ENCODE results near the gene PDE4D. TPM values are rescaled to one million over a fixed set of nuclear protein-coding genes. Genes with fewer than 3 reads are reported as not detected.

PDE4D gene
- total RNA-seq, 1 experiment from 2014 or later = 2.4 TPM

GRCh38 chr5:59923465-59923864 is 29.9 kb upstream of the PDE4D start:
- H3K27ac ChIP-seq (ENCODE audit: low read length) = no peak overlapping the region
- ChIA-PET CTCF (no interaction called here), POLR2A (no interaction called here)
- intact Hi-C loops (cut with micrococcal nuclease; ENCODE audit: unreplicated experiment) = loop anchor here (10.0 kb wide), 1 partner anchor 109 kb away; no protein-coding TSS in a partner anchor
- no peaks in the 10 kb centered on the region for H3K36me3 ChIP-seq (ENCODE audit: control insufficient read depth, insufficient read depth, low read length)
- DNase-seq (ENCODE audit: low read depth, low spot score) = no peak
- no peak for ATAC-seq
- no peaks in the 10 kb centered on the region for H3K4me1 ChIP-seq (ENCODE audit: control insufficient read depth, insufficient read depth, low read length)
- in situ Hi-C loops (cut with HindIII; ENCODE audit: low pct_unique_long_range_greater_than_20kb, low sequenced_read_pairs) = no loop called here
- no peak overlapping the region for H3K4me3 ChIP-seq (ENCODE audit: low read depth in 2 of 2, low read length in 2 of 2)
- H3K9me3 ChIP-seq (ENCODE audit: control insufficient read depth, insufficient read depth, low read depth, low read length) = no peaks in the 10 kb centered on the region
- BruUV-seq (replicated peaks) = no TSS peak
- H3K27me3 ChIP-seq (ENCODE audit: control insufficient read depth, insufficient read depth, low read length) = no peaks in the 10 kb centered on the region
- TF ChIP-seq CTCF (IDR thresholded peaks at IDR 0.05) (0 out of 2 replicates have a peak, but pooled peaks have one; percentile 9), SIN3A (IDR thresholded peaks at IDR 0.05; ENCODE audit: borderline replicate concordance, insufficient read depth, low read depth, low read length) (no peak), POLR2AphosphoS5 (IDR thresholded peaks at IDR 0.05; ENCODE audit: low read depth, low read length) (no peak), REST (IDR thresholded peaks at IDR 0.05; ENCODE audit: insufficient read depth in 1 of 2, low read depth in 2 of 2, low read length in 1 of 2) (no peak)

GRCh38 chr5:59922220-59922619 is 28.7 kb upstream of the PDE4D start:
- no peaks in the 10 kb centered on the region for H3K36me3 ChIP-seq (ENCODE audit: control insufficient read depth, insufficient read depth, low read length)
- H3K9me3 ChIP-seq (ENCODE audit: control insufficient read depth, insufficient read depth, low read depth, low read length) = no peaks in the 10 kb centered on the region
- ChIA-PET POLR2A (no interaction called here), CTCF (no interaction called here)
- ATAC-seq (no peak), DNase-seq (ENCODE audit: low read depth, low spot score) (no peak)
- no peak for TF ChIP-seq CTCF (IDR thresholded peaks at IDR 0.05)
- no peak for TF ChIP-seq TCF7L2 (IDR thresholded peaks at IDR 0.05; ENCODE audit: low read depth, low read length)
- no peak for TF ChIP-seq SIN3A (IDR thresholded peaks at IDR 0.05; ENCODE audit: borderline replicate concordance, insufficient read depth, low read depth, low read length)
- TF ChIP-seq POLR2AphosphoS5 (IDR thresholded peaks at IDR 0.05; ENCODE audit: low read depth, low read length) = no peak
- TF ChIP-seq REST (IDR thresholded peaks at IDR 0.05; ENCODE audit: insufficient read depth in 1 of 2, low read depth in 2 of 2, low read length in 1 of 2) = no peak
- H3K4me3 ChIP-seq (ENCODE audit: low read depth in 2 of 2, low read length in 2 of 2) = no peak overlapping the region
- H3K27me3 ChIP-seq (ENCODE audit: control insufficient read depth, insufficient read depth, low read length) = no peaks in the 10 kb centered on the region
- no TSS peak for BruUV-seq (replicated peaks)
- intact Hi-C loops (cut with micrococcal nuclease; ENCODE audit: unreplicated experiment) = loop anchor here (10.0 kb wide), 1 partner anchor 107 kb away; no protein-coding TSS in a partner anchor
- no peaks in the 10 kb centered on the region for H3K4me1 ChIP-seq (ENCODE audit: control insufficient read depth, insufficient read depth, low read length)
- in situ Hi-C loops (cut with HindIII; ENCODE audit: low pct_unique_long_range_greater_than_20kb, low sequenced_read_pairs) = no loop called here
- no peak overlapping the region for H3K27ac ChIP-seq (ENCODE audit: low read length)
